ENCODE data around the gene GLO1.
A peak's percentile ranks its signal among the peaks of the same experiment; 100 is the strongest.

Gene GLO1

GRCh38 chr6:38702558-38703397 lies at the start of gene GLO1:
GLO1 (minus strand) TSS chr6:38703145; CDS start chr6:38703054, 91 bp downstream.
- DNase-seq (ENCODE audit: low spot score): peak; percentile 99

DNA sequence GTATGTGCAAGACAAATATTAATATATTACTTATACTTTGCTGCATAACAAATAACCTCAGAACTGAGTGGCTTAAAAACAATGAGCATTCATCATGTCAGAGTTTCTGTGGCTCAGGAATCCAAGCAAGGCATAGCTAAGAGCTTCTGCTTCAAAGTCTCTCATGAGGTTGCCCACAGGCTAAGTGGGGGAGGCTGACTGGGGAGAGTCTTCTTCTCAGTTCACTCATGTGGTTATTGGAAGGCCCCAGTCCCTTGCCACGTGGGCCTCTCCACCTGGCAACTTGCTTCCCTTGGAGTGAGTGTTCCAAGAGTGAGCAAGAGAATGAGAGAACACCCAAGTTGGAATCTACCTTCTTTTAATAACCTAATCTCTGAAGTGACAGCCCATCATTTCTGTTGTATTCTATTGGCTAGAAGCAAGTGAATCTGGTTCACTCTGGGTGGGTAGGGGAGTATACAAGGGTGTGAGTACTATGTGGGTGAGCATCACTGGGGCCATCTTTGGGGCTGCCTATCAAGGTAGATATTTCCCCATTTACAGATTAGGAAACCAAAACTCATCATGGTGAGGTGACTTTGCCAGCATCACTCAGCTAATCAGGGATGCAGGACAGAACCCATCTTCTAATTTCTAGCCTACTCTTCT lies 48.1 kb upstream of the GLO1 start:
- DNase-seq (ENCODE audit: low spot score): no peak

- no peak for DNase-seq (ENCODE audit: low spot score)
These were observed 46.5 kb upstream of the GLO1 start for GRCh38 chr6:38749473-38749872.

- DNase-seq (ENCODE audit: low spot score): peak; percentile 5
These were observed 36.6 kb upstream of the GLO1 start for GRCh38 chr6:38739532-38739931.

GRCh38 chr6:38738261-38738660 lies 35.3 kb upstream of the GLO1 start:
- no peak for DNase-seq (ENCODE audit: low spot score)

GRCh38 chr6:38736951-38737350 lies 34.0 kb upstream of the GLO1 start:
- no peak for DNase-seq (ENCODE audit: low spot score)

- no peak for DNase-seq (ENCODE audit: low spot score)
These were observed 27.4 kb upstream of the GLO1 start for GRCh38 chr6:38730140-38730862.

- no peak for DNase-seq (ENCODE audit: low spot score)
These were observed 25.3 kb upstream of the GLO1 start for GRCh38 chr6:38728203-38728602.

DNA sequence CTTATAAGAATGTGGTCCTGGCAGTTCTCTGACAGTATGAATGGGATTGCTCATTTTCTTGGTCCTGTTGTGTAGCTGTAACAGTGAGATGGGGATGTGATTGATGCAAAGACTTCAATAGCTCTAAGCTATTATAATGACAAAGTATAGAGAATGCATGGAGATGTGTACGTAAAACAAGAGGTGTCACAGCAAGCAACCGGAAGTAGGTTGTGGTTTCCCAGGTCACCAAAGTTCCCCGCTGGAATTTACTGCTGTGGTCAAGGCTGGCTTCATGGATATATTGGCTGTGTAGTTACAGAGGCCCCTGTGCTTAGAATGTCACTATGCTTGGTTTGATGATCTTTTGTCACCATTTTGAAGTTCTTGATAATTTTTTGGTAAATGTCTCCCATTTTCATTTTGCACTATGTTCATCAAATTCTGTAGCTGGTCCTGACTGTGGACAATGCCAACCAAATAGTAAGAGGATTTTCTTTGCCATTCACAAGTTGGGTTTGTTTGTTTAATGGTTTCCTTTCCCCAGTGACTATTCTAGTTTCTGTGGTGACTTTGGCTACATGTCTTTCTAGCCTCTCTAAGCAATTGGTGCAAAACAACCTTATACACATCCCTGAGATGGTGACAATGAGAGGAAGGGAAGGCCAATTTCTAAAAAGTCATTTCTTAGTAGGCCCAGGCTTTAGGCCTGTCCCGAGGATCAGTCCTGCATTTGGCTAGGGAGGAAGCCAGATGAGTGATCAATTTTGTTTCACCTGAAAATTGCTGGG lies 22.7 kb upstream of the GLO1 start:
- no peak for DNase-seq (ENCODE audit: low spot score)

DNA sequence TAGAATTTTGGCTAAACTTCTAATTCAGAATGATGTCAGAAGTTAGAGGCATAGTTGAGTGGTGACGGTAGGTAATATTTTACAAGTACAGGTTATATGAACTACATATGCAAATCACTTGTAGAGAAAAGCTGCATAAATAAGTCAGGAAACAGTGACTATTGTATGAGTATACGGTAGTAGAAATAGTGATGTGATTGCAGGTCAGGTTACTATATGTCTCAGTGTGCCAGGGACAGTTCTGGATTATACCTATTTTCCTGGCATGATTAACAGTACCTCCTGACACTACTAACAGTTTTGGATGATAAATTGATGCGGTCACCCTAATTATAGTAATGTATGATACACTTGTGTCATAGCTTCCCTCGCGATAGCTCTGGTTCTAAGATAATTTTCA lies 21.4 kb upstream of the GLO1 start:
- DNase-seq (ENCODE audit: low spot score): peak; percentile 17

- no peak for DNase-seq (ENCODE audit: low spot score)
These were observed 20.8 kb upstream of the GLO1 start for GRCh38 chr6:38723783-38724182.

GRCh38 chr6:38722727-38723334 lies 19.9 kb upstream of the GLO1 start:
- no peak for DNase-seq (ENCODE audit: low spot score)

- DNase-seq (ENCODE audit: low spot score): no peak
These were observed 19.1 kb upstream of the GLO1 start for GRCh38 chr6:38722038-38722437.

- peak; percentile 43 for DNase-seq (ENCODE audit: low spot score)
These were observed 17.4 kb upstream of the GLO1 start for GRCh38 chr6:38720295-38720694.

DNA sequence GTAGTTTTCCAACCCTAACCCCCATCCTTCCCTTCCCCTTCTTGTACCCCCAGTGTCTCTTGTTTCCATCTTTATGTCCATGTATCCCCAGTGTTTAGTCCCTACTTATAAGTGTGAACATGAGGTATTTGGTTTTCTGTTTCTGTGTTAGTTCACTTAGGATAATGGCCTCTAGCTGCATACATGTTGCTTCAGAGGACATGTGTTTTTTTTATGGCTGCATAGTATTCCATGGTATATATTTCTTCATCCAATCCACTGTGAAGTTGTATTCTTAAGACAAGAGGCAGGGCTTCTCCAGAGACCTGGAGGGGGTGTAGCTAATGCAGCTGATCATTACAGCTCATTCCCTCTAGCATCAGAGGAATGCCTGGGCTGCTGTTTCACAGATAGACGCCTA lies 16.4 kb upstream of the GLO1 start:
- DNase-seq (ENCODE audit: low spot score): no peak

- no peak for DNase-seq (ENCODE audit: low spot score)
These were observed 13.9 kb upstream of the GLO1 start for GRCh38 chr6:38716825-38717224.

- no peak for DNase-seq (ENCODE audit: low spot score)
These were observed 12.2 kb upstream of the GLO1 start, which contains the start of gene DNAH8 for GRCh38 chr6:38715016-38715689. DNAH8 (plus strand) TSS chr6:38715311; CDS start chr6:38722810, 7,499 bp downstream.

GRCh38 chr6:38714239-38715015 lies 11.5 kb upstream of the GLO1 start:
- no peak for DNase-seq (ENCODE audit: low spot score)

GRCh38 chr6:38713812-38714211 lies 10.9 kb upstream of the GLO1 start:
- no peak for DNase-seq (ENCODE audit: low spot score)

GRCh38 chr6:38708496-38708895 lies 5.6 kb upstream of the GLO1 start:
- no peak for DNase-seq (ENCODE audit: low spot score)
